Adrenal gland (tissue), 5 donors: ENCODE data around the gene FGF19.

Source experiments
- CTCF ChIP-seq, 6 experiments: fragments of 450-650 bp in 4 of 6; fragments of 200-600 bp in 2 of 6; sonication (generic) in 1 of 6; IDR thresholded peaks; 1 replicate in 5 of 6; 2 replicates in 1 of 6; pipeline versions ENCODE4 v1.5.1 to v1.8.0; 2016 to 2021; ENCODE audit warnings: antibody characterized with exemption in 6 of 6, mild to moderate bottlenecking in 2 of 6, moderate library complexity in 1 of 6
- POLR2A ChIP-seq, 2 donors: fragments of 450-650 bp; IDR thresholded peaks; one replicate each; pipeline ENCODE4 v1.6.1; 2017; ENCODE audit warnings: antibody characterized with exemption in 2 of 2, mild to moderate bottlenecking in 2 of 2, moderate library complexity in 1 of 2
- donor health status: DM: no; HTN: no; CAD: no.

GRCh38 chr11:69716891-69717747, 13.3 kb upstream of the FGF19 start:
- no peak for TF ChIP-seq CTCF (IDR thresholded peaks at IDR 0.05)
- TF ChIP-seq POLR2A (IDR thresholded peaks at IDR 0.05) = no peak
